SK-N-MC (cell line): ENCODE results near the gene HAUS6.

Experiments
- EZH2 ChIP-seq: fragments of 200-600 bp; sonication (generic); IDR thresholded peaks from one replicate; pipeline ENCODE4 v1.6.1; 2017; ENCODE audit warnings: antibody characterized with exemption
- POLR2AphosphoS5 ChIP-seq: IDR thresholded peaks from 2 replicates; pipeline ENCODE4 v1.6.1; 2012; ENCODE audit warnings: mild to moderate bottlenecking, low read depth, low read length, borderline replicate concordance

- TF ChIP-seq EZH2: no peak
- no peak for TF ChIP-seq POLR2AphosphoS5
Measured at GRCh38 chr9:19122490-19123042, 19.9 kb upstream of the HAUS6 start.
